GM10266 (cell line): Measurements from ENCODE around the gene IGSF21.

Experiments
- DNase-seq: peaks from one replicate; pipeline ENCODE4 v3.0.0; 2012; ENCODE audit errors: extremely low spot score
- CTCF ChIP-seq: IDR thresholded peaks from 2 replicates; pipeline ENCODE4 v1.5.1; 2012; ENCODE audit warnings: mild to moderate bottlenecking, low read depth; ENCODE audit not compliant: control insufficient read depth, insufficient read depth; ENCODE audit errors: missing control alignments

Gene IGSF21

GRCh38 chr1:18166929-18167328 lies 59.3 kb downstream of the IGSF21 start:
- TF ChIP-seq CTCF, result no peak
- no peak for DNase-seq

- no peak for DNase-seq
- TF ChIP-seq CTCF, result no peak
Measured at GRCh38 chr1:18170444-18170843, 62.8 kb downstream of the IGSF21 start.

GRCh38 chr1:18174037-18174436 lies 66.4 kb downstream of the IGSF21 start:
- no peak for TF ChIP-seq CTCF
- no peak for DNase-seq

GRCh38 chr1:18175051-18175450 lies 67.5 kb downstream of the IGSF21 start:
- TF ChIP-seq CTCF, result no peak
- no peak for DNase-seq

- no peak for TF ChIP-seq CTCF
- no peak for DNase-seq
Measured at GRCh38 chr1:18175530-18176377, 68.2 kb downstream of the IGSF21 start.

- no peak for TF ChIP-seq CTCF
- DNase-seq, result no peak
Measured at GRCh38 chr1:18176619-18177018, 69.0 kb downstream of the IGSF21 start.

- no peak for DNase-seq
- no peak for TF ChIP-seq CTCF
Measured at GRCh38 chr1:18178111-18178510, 70.5 kb downstream of the IGSF21 start.
